ENCODE measurements around the gene THRB. TPM values are rescaled to one million over a fixed set of nuclear protein-coding genes. Genes with fewer than 3 reads are reported as not detected.
"Not testable (repeated sequence)": the region's sequence is repeated elsewhere in the genome, so short reads cannot be mapped to it uniquely, and the experiment has no call there.

Gene THRB
- polyA plus RNA-seq, 1 donor = 31.4 TPM

DNA sequence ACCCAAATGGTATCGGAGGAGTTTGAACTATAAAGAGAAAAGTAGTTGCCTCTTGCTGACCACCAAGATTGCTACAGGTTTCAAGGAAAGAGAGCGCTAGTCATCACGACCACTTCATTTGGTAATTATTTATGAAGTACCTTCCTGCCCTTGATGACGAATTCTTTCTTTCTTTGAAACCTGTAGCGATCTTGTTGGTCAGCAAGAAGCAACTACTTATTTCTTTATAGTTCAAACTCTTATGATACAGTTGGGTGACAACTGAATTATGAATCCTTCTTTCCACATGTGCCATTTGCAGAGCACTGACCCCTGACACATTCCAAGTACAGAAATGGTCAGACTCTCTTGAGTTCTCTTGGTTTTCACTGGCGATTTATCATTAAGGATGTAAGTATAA, 46.8 kb downstream of the THRB start:
- DNase-seq = no peak

DNA sequence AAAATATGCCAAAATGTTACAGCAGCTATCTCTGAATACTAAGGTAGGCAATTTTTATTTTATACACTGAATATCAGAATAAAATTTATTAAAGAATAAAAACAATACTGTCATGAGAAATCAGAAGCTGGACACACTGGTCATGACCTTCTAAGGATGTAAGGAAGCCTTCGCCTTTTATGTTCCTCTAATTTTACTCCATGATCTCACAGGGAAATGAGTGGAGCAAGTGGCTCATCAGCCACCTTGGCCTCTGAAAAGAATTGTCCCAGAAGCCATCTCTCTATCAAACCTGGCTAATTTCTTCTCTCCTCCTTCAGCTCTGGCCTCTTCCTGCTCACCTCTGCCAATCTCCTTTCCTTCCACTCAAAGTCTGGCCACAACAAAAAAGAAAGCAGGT, 48.6 kb downstream of the THRB start:
- no peak for DNase-seq

DNA sequence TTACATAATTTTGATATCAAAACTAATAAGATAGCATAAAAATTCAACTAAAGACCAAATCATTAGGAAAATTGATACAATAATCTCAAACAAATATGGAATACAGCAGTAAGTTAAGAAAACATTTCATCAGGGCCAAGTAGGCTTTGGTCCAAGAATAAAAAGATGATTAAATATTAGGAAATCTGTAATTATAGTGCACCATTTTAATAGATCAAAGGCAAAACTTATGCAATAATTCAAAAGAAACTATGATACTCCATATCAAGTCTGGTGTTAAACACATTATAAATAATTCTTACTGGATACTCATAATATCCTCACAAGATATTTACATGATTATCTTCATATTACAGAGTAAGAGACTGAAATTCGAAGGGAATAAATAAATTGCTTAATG, 51.2 kb downstream of the THRB start:
- no peak for DNase-seq

DNA sequence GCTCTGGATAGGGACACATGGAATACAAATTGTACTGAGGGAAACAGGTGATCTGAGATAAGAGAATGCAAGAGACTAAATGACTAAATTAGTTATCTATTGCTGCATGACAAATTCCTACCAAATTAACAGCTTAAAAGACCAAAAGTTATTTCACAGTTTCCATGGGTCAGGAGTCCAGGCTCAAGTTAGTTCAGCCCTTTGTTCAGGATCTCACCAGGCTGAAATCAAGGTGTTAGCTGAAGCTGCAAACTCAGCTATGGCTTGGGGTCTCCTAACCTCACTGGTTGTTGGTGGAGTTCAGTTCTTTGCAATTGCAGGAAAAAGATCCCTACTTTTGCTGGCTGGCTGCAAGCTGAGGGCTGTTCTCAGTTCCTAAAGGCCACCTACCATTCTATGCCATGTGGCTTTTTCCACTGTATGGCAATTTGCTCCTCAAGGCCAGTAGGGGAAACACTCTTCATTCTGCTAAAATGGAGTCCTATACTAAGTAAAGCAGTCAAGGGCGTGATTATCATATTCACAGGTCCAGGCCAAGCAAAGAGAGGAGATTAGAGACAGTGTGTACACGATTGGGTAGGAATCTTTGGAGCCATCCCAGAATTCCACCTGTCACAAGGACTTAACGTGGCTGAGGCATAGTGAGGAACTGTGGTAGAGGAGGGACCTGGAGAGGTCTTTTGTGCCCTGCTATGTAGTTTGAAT, 53.7 kb downstream of the THRB start:
- DNase-seq = no peak

DNA sequence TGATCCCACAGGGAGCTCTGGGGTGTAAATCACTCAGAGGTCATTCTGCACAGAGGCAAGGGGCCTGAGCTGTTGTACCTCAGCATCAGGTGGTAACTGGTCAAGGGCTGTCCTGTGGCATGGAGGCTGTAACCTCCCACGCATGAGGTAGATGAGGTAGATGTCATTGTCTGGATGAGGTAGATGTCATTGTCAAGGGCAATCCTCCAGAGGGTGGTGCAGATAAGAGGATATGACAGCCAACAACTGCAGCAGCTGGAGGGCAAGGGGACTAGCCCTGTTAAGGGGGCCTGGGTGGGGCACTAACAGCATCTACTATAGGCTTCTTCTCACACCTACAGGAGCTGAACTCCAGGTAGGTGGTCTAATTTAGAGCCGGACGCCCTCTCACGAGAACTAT, 55.6 kb downstream of the THRB start:
- no peak for DNase-seq

DNA sequence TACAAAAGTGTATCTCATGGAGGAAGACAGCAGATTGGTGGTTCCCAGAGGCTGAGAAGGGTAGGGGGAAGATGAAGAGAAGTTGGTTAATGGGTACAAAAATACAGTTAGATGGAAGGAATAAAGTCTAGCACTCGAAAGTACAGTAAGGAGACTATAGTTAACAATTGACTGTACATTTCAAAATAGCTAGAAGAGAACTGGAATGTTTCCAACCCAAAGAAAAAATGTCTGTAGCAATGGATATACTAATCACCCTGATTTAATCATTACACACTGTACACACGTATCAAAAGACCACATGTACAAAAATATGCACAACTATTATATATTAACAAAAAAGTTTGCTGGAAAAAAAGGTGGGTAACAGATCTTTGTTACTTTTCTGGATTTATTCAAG, 57.3 kb downstream of the THRB start:
- DNase-seq = no peak

DNA sequence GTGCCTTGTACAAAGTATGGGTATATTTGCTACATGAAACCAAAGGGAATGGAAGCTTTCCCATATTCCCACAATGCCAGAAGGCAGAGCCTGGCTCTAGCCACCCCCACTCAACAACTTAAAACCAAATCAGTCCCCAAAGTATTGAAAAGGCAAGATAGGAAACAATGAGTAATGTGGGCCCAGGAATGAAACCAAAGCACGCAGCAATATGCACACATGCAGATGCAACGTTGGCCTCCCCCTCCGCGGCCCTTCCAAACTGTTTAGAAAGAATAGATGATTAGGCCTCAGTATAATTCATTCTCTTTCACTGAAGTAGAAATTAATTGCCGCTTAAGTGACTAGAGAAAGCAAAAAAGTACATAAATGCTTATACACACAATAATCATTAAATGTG, 59.1 kb downstream of the THRB start:
- DNase-seq = no peak

DNA sequence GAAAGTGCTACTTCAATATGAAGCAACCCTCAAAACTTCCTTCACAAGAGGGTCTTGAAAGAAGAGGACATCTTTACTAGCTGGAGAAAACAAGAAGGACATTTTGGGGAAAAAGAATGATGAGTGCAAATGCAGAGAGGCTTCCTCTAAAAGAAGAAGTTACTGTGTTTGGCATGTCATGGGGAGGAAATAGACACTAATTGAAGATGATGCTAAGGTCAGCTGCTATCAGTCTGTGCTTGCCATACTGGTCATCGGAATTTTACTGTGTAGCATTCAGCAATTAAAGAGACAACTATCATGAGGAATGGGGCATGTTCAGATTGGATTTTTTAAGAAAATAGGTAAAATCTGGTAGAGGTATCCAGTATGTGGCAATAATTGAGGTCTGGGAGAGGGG, 60.0 kb downstream of the THRB start:
- DNase-seq = no peak

DNA sequence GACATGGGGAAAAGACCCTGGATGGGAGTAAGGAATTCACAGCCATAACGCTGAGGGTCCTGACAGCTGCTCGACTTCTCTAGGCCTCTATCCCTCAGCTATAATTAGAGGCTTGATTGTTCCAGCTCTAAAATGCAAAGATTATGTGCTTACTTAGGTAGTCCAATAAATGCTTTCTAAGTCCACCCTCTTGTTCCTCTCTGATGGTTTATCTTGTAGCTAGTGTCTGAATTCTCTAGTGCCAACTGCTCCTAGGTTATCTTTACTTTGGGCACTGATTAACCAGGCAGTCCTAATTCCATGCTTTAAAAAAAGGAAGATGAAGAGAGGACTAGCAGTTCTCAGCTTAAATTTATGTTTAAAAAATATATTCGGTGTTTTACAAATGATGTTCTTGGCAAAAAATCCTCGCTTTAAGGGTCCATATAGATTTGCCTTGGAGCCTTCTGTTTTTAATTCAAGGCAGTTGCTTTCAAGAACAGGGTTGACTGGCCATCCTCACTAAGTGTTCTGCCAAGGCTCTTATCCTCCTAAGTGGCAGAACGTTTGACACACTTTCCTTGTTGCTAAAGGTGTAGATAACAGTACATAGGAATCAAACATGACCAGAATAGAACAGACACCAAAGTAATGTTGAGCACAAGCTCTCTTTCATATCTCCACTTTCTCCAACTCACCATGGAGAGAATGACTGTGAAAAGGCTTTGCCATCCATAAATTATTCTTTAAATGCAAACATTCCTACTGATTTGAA, 60.6 kb downstream of the THRB start:
- no peak for DNase-seq

DNA sequence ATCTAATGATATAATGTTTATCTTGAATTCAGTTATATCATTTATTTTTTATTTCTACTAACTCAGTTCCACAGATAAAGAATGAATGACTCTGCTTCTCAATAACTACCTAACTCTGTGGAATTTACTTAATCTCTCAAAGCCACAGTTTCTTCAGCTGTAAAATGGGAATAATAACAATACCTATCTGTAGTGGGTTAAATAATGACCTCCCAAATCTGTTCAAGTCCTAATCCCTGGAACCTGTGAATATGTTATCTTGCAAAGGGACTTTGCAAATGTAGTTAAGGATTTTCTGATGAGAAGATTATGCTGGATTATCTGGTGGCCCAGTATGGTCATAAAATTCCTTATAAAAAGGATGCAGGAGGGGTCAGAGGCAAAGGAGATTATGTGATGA, 61.7 kb downstream of the THRB start:
- DNase-seq = no peak

DNA sequence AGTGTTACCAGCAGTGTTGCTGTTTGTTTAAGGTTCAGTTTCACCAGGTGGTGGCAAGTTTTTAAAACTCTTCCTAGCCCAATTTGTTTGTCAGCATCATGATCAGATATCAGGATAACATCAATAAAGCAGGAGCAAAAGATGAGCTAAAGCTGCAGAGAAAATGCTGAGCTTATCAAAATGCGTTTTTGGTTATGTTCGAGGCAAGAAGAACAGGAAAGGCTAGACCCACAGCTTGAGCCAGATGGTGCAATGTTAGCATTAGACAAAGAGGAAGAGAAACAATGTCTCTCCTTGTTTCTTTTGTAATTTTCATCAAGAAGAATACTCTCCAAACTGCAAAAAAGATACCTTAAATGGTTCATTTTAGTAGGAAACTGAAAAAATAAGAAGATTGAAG, 66.2 kb downstream of the THRB start:
- DNase-seq = no peak

DNA sequence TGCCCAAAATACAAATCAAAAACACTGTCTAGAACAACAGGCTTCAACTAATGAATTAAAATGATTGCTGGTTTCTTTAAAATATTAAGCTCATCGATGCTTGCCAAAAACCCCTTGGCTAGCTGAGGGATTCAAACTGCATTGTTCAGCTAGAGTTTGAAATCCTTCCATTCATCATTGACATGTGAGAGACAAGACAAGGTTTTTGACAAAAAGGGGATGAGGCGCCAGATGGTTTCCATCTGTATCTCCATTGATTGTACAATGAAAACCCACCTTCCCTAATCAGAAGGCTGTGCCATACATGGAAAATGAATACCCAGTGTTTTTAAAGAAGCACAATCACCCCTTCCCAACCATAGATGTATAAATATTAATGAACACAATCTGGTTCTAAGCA, 67.8 kb downstream of the THRB start:
- DNase-seq = no peak

DNA sequence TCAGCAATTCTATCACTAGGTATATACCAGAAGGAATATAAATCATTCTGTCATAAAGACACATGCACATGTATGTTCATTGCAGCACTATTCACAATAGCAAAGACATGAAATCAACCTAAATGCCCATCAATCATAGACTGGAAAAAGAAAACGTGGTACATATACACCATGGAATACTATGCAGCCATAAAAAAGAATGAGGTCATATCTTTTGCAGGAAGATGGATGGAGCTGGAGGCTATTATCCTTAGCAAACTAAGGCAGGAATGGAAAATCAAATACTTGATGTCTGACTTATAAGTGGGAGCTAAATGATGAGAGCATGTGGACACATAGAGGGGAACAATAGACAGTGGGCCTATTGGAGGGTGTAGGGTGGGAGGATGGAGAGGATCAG, 73.8 kb downstream of the THRB start:
- DNase-seq = not testable (repeated sequence)

DNA sequence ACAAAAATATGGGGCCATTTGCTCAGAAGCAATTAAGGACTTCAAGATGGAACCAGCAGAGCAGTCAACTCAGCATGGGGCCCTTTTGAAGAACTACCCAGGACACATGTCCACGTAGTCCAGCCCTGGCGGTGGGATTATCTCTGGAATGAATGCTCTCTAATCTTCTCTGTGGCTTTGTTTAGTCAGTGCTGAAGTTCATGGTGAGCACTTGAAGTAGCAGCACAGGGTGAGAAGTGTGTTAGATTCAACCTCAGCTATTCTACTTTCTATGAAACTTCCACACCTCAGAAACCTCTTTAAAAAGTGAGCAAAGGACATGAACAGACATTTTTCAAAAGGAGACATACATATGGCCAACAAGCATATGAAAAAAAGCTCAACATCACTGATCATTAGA, 74.4 kb downstream of the THRB start:
- DNase-seq = no peak

DNA sequence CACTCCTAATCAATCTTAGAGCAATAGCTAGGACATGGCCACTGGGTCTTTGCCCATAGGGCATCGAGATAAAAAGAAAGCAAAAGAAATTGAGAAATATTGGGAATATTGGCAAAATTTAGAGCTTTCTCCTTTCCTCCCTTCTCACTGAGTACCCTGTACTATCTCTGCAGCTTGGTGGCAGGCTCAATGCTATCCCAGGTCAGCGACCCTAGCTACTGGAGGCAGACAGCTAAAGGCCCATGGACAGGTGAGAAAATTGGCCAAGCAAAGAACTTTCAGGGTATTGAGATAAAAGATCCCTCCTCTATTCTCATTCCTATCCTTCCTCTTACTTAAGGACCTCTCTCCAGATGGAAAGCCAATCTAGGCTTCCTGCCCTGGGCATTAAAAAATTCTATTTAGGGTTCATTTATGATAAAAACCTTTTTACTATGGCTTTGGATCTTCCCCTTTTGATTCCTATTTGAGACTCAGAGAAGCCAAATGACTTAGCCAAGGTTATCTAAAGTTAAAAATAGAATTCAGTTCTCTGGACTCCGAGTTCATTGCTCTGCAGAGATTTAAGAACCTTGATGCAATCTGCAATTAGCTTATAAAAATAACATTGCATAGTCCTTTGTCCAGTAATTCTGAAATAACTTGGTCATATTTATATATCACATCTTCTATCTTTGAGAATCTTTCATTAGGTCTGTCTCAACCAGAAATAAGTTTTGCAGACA, 75.4 kb downstream of the THRB start:
- no peak for DNase-seq

DNA sequence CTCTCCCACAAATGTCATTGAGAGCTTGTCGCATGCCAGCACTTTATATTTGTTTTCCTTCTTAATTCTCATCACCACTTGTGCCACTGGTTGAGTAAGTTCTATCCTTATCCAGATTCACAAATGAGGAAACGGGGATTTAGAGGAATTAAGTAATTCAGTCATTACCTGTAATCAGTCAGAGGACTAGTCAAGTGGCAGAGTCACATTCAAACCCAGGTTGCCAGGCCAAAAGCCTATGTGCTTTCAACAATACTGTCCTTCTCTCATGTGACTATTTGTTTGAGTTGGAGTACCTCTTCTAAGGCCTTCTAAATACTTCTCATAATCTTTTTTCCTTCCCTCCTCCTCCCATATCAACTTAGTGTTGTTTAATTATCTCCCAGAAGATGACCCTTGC, 76.9 kb downstream of the THRB start:
- no peak for DNase-seq

DNA sequence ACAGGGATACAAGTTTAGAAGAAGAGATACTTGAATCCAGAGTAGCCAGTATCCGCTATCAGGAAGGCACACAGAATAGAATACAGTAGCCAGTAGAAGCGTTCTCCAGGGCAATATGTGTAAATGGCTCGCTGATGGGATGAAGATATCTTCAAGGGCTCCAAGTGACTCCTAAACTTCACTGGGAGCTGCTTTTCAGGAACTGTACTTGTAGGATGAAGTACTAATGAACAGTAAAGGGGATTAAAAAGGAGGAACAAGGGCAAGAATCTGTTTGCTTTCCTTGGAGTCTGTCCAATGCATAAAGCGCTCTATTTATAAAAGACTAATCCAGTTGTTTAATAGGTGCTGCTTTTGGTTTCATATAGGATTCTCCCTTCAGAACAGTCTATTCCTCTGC, 78.4 kb downstream of the THRB start:
- DNase-seq = no peak

DNA sequence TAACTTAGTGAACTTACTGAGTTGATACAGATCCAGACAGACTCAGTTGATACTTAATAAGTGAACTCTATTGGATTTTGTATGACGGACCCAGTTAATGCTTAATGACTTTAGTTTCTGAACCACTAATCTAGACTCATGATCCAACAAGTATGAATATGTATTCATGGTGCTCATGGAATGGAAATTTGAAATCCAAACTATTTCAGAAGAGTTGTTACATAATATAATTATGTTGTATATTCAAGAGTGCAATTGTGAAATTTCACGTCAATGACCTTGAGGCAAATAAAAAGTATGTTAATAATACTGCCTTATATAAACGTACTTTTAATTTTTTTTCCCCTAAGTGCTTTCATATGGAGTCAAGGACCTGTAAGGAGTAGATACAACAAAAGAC, 78.8 kb downstream of the THRB start:
- no peak for DNase-seq

DNA sequence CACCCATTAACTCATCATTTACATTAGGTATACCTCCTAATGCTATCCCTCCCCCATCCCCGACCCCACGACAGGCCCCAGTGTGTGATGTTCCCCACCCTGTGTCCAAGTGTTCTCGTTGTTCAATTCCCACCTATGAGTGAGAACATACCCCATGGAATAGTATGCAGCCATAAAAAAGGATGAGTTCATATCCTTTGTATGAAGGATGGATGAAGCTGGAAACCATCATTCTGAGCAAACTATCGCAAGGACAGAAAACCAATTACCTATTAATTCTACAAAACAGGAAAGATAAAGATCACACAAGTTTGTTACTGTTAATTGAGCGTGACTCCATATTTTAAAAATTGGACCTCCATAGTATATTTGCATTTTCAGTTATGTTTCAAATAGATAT, 81.0 kb downstream of the THRB start:
- not testable (repeated sequence) for DNase-seq

DNA sequence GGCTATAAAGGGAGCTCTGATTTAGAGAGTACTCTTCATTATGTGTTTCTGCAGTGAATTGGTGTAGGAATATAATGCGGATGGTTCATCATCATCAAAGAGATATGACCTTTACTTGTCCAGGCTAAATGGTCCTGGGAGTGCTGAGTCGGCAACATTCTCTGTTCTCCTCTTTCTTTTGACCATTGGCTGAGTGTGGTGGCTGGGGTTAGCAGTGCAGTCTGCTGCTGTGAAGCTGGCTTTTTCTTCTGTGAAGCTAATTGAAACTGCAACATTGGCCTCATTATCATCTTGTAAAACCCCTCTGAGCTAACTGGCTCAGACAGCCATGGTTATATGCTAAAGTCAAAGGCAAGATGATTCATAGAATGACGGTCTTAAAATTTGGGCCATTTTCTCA, 83.8 kb downstream of the THRB start:
- no peak for DNase-seq

DNA sequence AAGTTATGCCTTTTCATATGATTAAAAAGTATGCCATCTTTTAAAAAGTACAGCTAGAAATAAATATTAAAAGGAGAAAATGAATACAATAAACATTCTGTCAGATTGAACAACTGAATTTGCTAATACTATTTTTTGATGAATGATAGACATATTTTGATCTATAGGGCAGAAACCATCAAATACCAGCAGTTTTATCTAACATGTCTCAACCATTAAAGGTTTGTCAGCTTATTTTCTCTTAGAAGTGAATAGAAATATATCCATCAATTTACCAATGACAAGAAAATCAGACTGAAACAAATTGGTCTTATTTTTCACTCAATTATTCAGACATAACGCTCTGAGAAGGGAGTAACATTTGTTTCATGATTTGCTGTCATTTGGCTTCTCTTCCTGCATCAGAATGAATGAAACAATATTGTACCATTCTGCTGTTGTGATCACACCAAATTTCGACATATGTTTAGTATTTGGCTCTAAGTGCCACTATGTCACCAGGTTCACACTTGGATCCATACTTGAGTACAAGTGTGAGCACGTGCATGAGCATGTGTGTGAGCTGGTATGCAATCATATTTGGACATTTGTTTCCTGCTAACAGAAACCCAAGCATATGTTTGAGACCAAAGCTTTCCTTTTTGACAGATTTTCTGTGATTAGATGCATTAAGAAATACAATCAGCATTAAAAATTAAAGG, 86.5 kb downstream of the THRB start:
- DNase-seq = no peak

DNA sequence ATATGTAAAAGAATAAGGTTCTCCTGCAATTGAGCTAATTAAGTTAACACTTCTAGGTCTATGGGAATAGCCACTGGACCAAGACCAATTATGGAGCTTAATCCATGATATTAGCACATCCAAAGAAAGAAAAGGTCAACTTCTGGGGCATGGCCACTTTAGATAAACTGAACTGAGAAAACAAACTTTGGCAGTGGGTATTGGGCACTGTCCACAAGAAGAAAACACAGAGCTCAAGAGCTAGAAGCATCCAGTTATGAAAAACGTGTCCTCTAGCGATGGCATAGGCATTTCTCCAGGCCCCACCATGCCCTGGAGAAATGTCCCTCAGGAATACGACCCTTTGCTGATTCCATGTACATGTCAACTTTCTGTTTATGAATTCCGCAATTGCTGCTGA, 87.8 kb downstream of the THRB start:
- DNase-seq = no peak

DNA sequence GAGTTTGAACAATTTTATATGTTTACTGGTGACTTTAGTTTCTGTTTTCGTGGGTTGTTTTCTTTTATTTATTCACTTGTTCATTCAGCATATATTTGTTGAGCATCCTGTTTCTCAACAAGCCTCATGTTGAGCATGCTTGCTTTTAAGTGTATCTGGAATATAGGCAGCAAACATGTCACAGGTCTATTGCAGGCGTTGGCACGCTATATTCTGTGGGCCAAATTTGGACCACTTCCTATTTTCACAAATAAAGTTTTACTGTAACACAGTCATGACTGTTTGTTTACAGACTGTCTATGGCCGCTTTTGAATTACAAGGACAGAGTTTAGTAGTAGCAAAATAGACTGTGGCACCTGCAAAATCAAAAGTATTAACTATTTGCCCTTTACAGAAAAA, 89.6 kb downstream of the THRB start:
- no peak for DNase-seq
